Thyroid gland (tissue), 4 donors: Measurements from ENCODE around the gene TCERG1.

ENCODE experiments used
- CTCF ChIP-seq, 6 experiments: fragments of 200-600 bp in 3 of 6; fragments of 450-650 bp in 3 of 6; sonication (generic) in 3 of 6; IDR thresholded peaks; one replicate each; pipeline ENCODE4 v1.5.1; 2016 to 2019; ENCODE audit warnings: antibody characterized with exemption in 6 of 6, mild to moderate bottlenecking in 2 of 6, inconsistent platforms in 1 of 6, moderate library complexity in 1 of 6
- POLR2A ChIP-seq, 2 donors: fragments of 450-650 bp; IDR thresholded peaks; one replicate each; pipeline ENCODE4 v1.6.1; 2017; ENCODE audit warnings: antibody characterized with exemption in 2 of 2, mild to moderate bottlenecking in 2 of 2, moderate library complexity in 1 of 2

GRCh38 chr5:146398826-146399225, 48.3 kb upstream of the TCERG1 start:
- no peak for TF ChIP-seq POLR2A (IDR thresholded peaks at IDR 0.05)
- no peak for TF ChIP-seq CTCF (IDR thresholded peaks at IDR 0.05)
